WTC11 (cell line): ENCODE data around the gene TOX2.

Source experiments
- CBFB ChIP-seq: sonication (generic); formaldehyde crosslinking; IDR thresholded peaks from 2 replicates; pipeline ENCODE4 v1.8.1; 2022; ENCODE audit warnings: mild to moderate bottlenecking, low read depth, missing genetic modification reagents
- ESRRA ChIP-seq: sonication (generic); formaldehyde crosslinking; IDR thresholded peaks from 2 replicates; pipeline ENCODE4 v1.8.1; 2022; ENCODE audit warnings: mild to moderate bottlenecking, missing genetic modification reagents, borderline replicate concordance
- FOXJ3 ChIP-seq: sonication (generic); formaldehyde crosslinking; IDR thresholded peaks from 2 replicates; pipeline ENCODE4 v1.9.0; 2021; ENCODE audit warnings: missing genetic modification reagents, mild to moderate bottlenecking, borderline replicate concordance
- GABPB1 ChIP-seq: sonication (generic); formaldehyde crosslinking; IDR thresholded peaks from 2 replicates; pipeline ENCODE4 v1.8.1; 2023; ENCODE audit warnings: mild to moderate bottlenecking, missing genetic modification reagents
- IRF1 ChIP-seq: sonication (generic); formaldehyde crosslinking; IDR thresholded peaks from 2 replicates; pipeline ENCODE4 v1.8.0; 2023; ENCODE audit warnings: missing genetic modification reagents
- KAT7 ChIP-seq: sonication (generic); formaldehyde crosslinking; IDR thresholded peaks from 2 replicates; pipeline ENCODE4 v1.8.1; 2023; ENCODE audit warnings: missing genetic modification reagents, mild to moderate bottlenecking, borderline replicate concordance
- RELA ChIP-seq: sonication (generic); formaldehyde crosslinking; IDR thresholded peaks from 2 replicates; pipeline ENCODE4 v1.8.1; 2022; ENCODE audit warnings: missing genetic modification reagents, mild to moderate bottlenecking, borderline replicate concordance
- TCF7 ChIP-seq: sonication (generic); formaldehyde crosslinking; IDR thresholded peaks from 2 replicates; pipeline ENCODE4 v1.8.0; 2022; ENCODE audit warnings: mild to moderate bottlenecking, low read depth, missing genetic modification reagents, moderate library complexity
- ZBTB43 ChIP-seq: sonication (generic); formaldehyde crosslinking; IDR thresholded peaks from 2 replicates; pipeline ENCODE4 v1.8.1; 2023; ENCODE audit warnings: mild to moderate bottlenecking, missing genetic modification reagents
- ZNF512 ChIP-seq: sonication (generic); formaldehyde crosslinking; IDR thresholded peaks from 2 replicates; pipeline ENCODE4 v1.8.1; 2022; ENCODE audit warnings: missing genetic modification reagents, borderline replicate concordance
- TF ChIP-seq, protein P1 (sequence below): fragments of 200-600 bp; IDR thresholded peaks from 2 replicates; pipeline ENCODE4 v1.8.0; 2022; ENCODE audit warnings: antibody characterized with exemption
- TF ChIP-seq, protein P2 (sequence below): sonication (generic); formaldehyde crosslinking; IDR thresholded peaks from 2 replicates; pipeline ENCODE4 v1.8.1; 2023; ENCODE audit warnings: mild to moderate bottlenecking, moderate library complexity, missing genetic modification reagents
- TF ChIP-seq, protein P3 (sequence below): sonication (generic); formaldehyde crosslinking; conservative IDR thresholded peaks from 2 replicates; pipeline ENCODE4 v1.8.1; 2022; ENCODE audit warnings: mild to moderate bottlenecking, missing genetic modification reagents
- TF ChIP-seq, protein P4 (sequence below): fragments of 250-450 bp; sonication (Bioruptor Pico); IDR thresholded peaks from 2 replicates; pipeline ENCODE4 v1.9.0; 2021; ENCODE audit warnings: moderate library complexity, mild to moderate bottlenecking, inconsistent platforms, borderline replicate concordance

DNA sequence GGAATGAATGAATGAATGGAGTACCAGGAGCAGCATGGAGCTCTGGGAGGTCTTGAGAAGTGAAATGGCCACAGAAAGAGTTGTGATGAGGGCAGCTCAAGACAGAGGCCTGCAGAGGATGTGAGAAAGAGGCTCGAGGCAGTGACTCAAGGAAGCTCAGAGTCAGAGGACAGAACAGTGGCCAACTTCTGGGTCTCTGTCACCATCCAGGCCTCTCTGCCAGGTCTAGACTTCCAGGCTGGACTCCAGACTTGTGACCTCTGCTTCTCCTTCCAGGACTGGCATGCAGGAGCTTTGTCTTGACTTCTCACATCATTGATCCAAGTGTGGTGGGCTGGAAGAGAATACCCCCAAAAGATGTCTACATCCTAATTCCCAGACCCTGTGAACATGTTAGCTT, 119.8 kb downstream of the TOX2 start:
- TF ChIP-seq, protein P1, sequence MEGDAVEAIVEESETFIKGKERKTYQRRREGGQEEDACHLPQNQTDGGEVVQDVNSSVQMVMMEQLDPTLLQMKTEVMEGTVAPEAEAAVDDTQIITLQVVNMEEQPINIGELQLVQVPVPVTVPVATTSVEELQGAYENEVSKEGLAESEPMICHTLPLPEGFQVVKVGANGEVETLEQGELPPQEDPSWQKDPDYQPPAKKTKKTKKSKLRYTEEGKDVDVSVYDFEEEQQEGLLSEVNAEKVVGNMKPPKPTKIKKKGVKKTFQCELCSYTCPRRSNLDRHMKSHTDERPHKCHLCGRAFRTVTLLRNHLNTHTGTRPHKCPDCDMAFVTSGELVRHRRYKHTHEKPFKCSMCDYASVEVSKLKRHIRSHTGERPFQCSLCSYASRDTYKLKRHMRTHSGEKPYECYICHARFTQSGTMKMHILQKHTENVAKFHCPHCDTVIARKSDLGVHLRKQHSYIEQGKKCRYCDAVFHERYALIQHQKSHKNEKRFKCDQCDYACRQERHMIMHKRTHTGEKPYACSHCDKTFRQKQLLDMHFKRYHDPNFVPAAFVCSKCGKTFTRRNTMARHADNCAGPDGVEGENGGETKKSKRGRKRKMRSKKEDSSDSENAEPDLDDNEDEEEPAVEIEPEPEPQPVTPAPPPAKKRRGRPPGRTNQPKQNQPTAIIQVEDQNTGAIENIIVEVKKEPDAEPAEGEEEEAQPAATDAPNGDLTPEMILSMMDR, result no peak
- TF ChIP-seq CBFB (CRISPR knock-in tag), result no peak
- TF ChIP-seq ZBTB43 (CRISPR knock-in tag), result no peak
- no peak for TF ChIP-seq ESRRA
- TF ChIP-seq FOXJ3, result no peak
- TF ChIP-seq, protein P2, sequence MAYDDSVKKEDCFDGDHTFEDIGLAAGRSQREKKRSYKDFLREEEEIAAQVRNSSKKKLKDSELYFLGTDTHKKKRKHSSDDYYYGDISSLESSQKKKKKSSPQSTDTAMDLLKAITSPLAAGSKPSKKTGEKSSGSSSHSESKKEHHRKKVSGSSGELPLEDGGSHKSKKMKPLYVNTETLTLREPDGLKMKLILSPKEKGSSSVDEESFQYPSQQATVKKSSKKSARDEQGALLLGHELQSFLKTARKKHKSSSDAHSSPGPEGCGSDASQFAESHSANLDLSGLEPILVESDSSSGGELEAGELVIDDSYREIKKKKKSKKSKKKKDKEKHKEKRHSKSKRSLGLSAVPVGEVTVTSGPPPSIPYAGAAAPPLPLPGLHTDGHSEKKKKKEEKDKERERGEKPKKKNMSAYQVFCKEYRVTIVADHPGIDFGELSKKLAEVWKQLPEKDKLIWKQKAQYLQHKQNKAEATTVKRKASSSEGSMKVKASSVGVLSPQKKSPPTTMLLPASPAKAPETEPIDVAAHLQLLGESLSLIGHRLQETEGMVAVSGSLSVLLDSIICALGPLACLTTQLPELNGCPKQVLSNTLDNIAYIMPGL (CRISPR knock-in tag), result no peak
- TF ChIP-seq, protein P3, sequence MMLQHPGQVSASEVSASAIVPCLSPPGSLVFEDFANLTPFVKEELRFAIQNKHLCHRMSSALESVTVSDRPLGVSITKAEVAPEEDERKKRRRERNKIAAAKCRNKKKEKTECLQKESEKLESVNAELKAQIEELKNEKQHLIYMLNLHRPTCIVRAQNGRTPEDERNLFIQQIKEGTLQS (CRISPR knock-in tag), result no peak
- TF ChIP-seq KAT7, result no peak
- no peak for TF ChIP-seq GABPB1
- TF ChIP-seq, protein P4, sequence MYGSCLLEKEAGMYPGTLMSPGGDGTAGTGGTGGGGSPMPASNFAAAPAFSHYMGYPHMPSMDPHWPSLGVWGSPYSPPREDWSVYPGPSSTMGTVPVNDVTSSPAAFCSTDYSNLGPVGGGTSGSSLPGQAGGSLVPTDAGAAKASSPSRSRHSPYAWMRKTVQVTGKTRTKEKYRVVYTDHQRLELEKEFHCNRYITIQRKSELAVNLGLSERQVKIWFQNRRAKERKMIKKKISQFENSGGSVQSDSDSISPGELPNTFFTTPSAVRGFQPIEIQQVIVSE, result no peak
- no peak for TF ChIP-seq IRF1
- no peak for TF ChIP-seq RELA
- no peak for TF ChIP-seq TCF7 (CRISPR knock-in tag)
- no peak for TF ChIP-seq ZNF512
